OCI-LY3 (cell line): ENCODE measurements around the gene PEPD.

Experiments used
- H2AFZ ChIP-seq: fragments of 200-600, 300-600 bp; shearing (Covaris generic); 2 replicates; pipeline ENCODE4 v1.6.0; 2014; ENCODE audit warnings: antibody characterized with exemption, low read depth, low read length
- H3K27ac ChIP-seq: fragments of 200-600, 300-600 bp; sonication (generic); 2 replicates; pipeline ENCODE4 v1.5.1; 2014; ENCODE audit warnings: mild to moderate bottlenecking, low read length, moderate library complexity, mixed read lengths
- H3K27me3 ChIP-seq: fragments of 200-600, 300-600 bp; sonication (generic); 2 replicates; pipeline ENCODE4 v1.6.1; 2014; ENCODE audit warnings: low read depth, low read length, mixed read lengths
- H3K36me3 ChIP-seq: fragments of 200-600, 300-600 bp; sonication (generic); replicated peaks from 2 replicates; pipeline ENCODE3; 2014; ENCODE audit warnings: low read depth, low read length, mixed read lengths
- H3K4me1 ChIP-seq: fragments of 300-600, 200-600 bp; sonication (generic); 2 replicates; pipeline ENCODE4 v1.6.1; 2014; ENCODE audit warnings: low read length, mixed read lengths
- H3K4me2 ChIP-seq: fragments of 200-600, 300-600 bp; sonication (generic); 2 replicates; pipeline ENCODE4 v1.6.1; 2014; ENCODE audit warnings: low read length, mixed read lengths
- H3K4me3 ChIP-seq: fragments of 300-600, 200-600 bp; sonication (generic); 2 replicates; pipeline ENCODE4 v1.5.1; 2014; ENCODE audit warnings: antibody characterized with exemption, mild to moderate bottlenecking, low read length, moderate library complexity
- H3K79me2 ChIP-seq: fragments of 300-600, 200-600 bp; shearing (Covaris generic); 2 replicates; pipeline ENCODE4 v1.6.1; 2014; ENCODE audit warnings: mild to moderate bottlenecking, low read length, mixed read lengths
- H3K9ac ChIP-seq: fragments of 300-600, 200-600 bp; shearing (Covaris generic); 2 replicates; pipeline ENCODE4 v1.6.0; 2014; ENCODE audit warnings: mild to moderate bottlenecking, low read length, moderate library complexity
- H3K9me3 ChIP-seq: fragments of 200-600, 300-600 bp; shearing (Covaris generic); 2 replicates; pipeline ENCODE4 v1.6.1; 2014; ENCODE audit warnings: low read length, mixed read lengths; ENCODE audit not compliant: insufficient read depth
- H4K20me1 ChIP-seq: fragments of 200-600, 300-600 bp; sonication (generic); 2 replicates; pipeline ENCODE4 v1.6.1; 2016; ENCODE audit warnings: low read length, mixed read lengths; ENCODE audit not compliant: insufficient read depth
- EZH2phosphoT487 ChIP-seq: fragments of 200-600 bp; shearing (Covaris generic); IDR thresholded peaks from 2 replicates; pipeline ENCODE4 v1.6.1; 2018; ENCODE audit warnings: antibody characterized with exemption, mixed run types, low read depth
- TF ChIP-seq, protein P1 (sequence below): fragments of 200-600, 300-600 bp; sonication (generic); IDR thresholded peaks from 2 replicates; pipeline ENCODE4 v1.5.1; 2014; ENCODE audit warnings: antibody characterized with exemption, low read length, low read depth

PEPD gene

GRCh38 chr19:33436360-33437345 is 84.9 kb downstream of the PEPD start:
- TF ChIP-seq EZH2phosphoT487, result no peak
- TF ChIP-seq, protein P1, sequence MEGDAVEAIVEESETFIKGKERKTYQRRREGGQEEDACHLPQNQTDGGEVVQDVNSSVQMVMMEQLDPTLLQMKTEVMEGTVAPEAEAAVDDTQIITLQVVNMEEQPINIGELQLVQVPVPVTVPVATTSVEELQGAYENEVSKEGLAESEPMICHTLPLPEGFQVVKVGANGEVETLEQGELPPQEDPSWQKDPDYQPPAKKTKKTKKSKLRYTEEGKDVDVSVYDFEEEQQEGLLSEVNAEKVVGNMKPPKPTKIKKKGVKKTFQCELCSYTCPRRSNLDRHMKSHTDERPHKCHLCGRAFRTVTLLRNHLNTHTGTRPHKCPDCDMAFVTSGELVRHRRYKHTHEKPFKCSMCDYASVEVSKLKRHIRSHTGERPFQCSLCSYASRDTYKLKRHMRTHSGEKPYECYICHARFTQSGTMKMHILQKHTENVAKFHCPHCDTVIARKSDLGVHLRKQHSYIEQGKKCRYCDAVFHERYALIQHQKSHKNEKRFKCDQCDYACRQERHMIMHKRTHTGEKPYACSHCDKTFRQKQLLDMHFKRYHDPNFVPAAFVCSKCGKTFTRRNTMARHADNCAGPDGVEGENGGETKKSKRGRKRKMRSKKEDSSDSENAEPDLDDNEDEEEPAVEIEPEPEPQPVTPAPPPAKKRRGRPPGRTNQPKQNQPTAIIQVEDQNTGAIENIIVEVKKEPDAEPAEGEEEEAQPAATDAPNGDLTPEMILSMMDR, result no peak
- Histone ChIP-seq H3K79me2 (no peaks in the 10 kb centered on the region), H3K27me3 (no peaks in the 10 kb centered on the region), H3K4me3 (no peak overlapping the region), H4K20me1 (no peaks in the 10 kb centered on the region), H3K4me1 (no peaks in the 10 kb centered on the region), H3K36me3 (no peaks in the 10 kb centered on the region), H3K9ac (no peak overlapping the region), H3K4me2 (no peak overlapping the region), H3K9me3 (no peaks in the 10 kb centered on the region), H2AFZ (no peak overlapping the region), H3K27ac (no peak overlapping the region)

GRCh38 chr19:33435706-33436359 is 85.8 kb downstream of the PEPD start:
- no peaks in the 10 kb centered on the region for H3K79me2 ChIP-seq
- H3K36me3 ChIP-seq, result no peaks in the 10 kb centered on the region
- H3K4me2 ChIP-seq, result no peak overlapping the region
- H3K4me3 ChIP-seq, result no peak overlapping the region
- no peak overlapping the region for H3K9ac ChIP-seq
- no peak overlapping the region for H3K27ac ChIP-seq
- H4K20me1 ChIP-seq, result no peaks in the 10 kb centered on the region
- H3K9me3 ChIP-seq, result no peaks in the 10 kb centered on the region
- H2AFZ ChIP-seq, result no peak overlapping the region
- H3K4me1 ChIP-seq, result no peaks in the 10 kb centered on the region
- H3K27me3 ChIP-seq, result no peaks in the 10 kb centered on the region
- TF ChIP-seq EZH2phosphoT487, result no peak
- TF ChIP-seq, protein P1, result no peak

GRCh38 chr19:33434886-33435705 is 86.5 kb downstream of the PEPD start:
- Histone ChIP-seq H4K20me1 (no peaks in the 10 kb centered on the region), H3K36me3 (no peaks in the 10 kb centered on the region), H2AFZ (no peak overlapping the region), H3K27me3 (no peaks in the 10 kb centered on the region), H3K79me2 (no peaks in the 10 kb centered on the region), H3K4me1 (no peaks in the 10 kb centered on the region), H3K9ac (no peak overlapping the region), H3K27ac (no peak overlapping the region), H3K4me2 (no peak overlapping the region), H3K4me3 (no peak overlapping the region), H3K9me3 (no peaks in the 10 kb centered on the region)
- no peak for TF ChIP-seq EZH2phosphoT487
- TF ChIP-seq, protein P1, result no peak
